Endodermal cell (in vitro differentiated cells): ENCODE results near the gene DAPK1. TPM values are rescaled to one million over a fixed set of nuclear protein-coding genes. Genes with fewer than 3 reads are reported as not detected.

ENCODE experiments used
- DNase-seq: peaks from one replicate; pipeline ENCODE4 v3.0.0-alpha.2; 2017
- H3K27ac ChIP-seq: 2 replicates; pipeline ENCODE4 v1.5.1; 2013; ENCODE audit warnings: mild to moderate bottlenecking, low read depth, low read length, moderate library complexity
- H3K27me3 ChIP-seq: 2 replicates; pipeline ENCODE4 v1.6.1; 2013; ENCODE audit warnings: mild to moderate bottlenecking, low read length, moderate library complexity; ENCODE audit not compliant: insufficient read depth, control insufficient read depth, poor library complexity, severe bottlenecking
- H3K36me3 ChIP-seq: 2 replicates; pipeline ENCODE4 v1.7.0; 2013; ENCODE audit warnings: mild to moderate bottlenecking, low read length, moderate library complexity; ENCODE audit not compliant: control insufficient read depth, insufficient read depth
- H3K4me1 ChIP-seq: one replicate; pipeline ENCODE4 v1.7.0; 2013; ENCODE audit warnings: low read length; ENCODE audit not compliant: control insufficient read depth, insufficient read depth
- H3K4me3 ChIP-seq: 2 replicates; pipeline ENCODE4 v1.5.1; 2013; ENCODE audit warnings: mild to moderate bottlenecking, low read length, moderate library complexity
- H3K9ac ChIP-seq: 2 replicates; pipeline ENCODE4 v1.6.1; 2013; ENCODE audit warnings: mild to moderate bottlenecking, low read length, moderate library complexity; ENCODE audit not compliant: poor library complexity, severe bottlenecking; ENCODE audit errors: extremely low read depth
- H3K9me3 ChIP-seq: 2 replicates; pipeline ENCODE4 v1.6.1; 2013; ENCODE audit warnings: mild to moderate bottlenecking, low read length, moderate library complexity; ENCODE audit not compliant: control insufficient read depth
- H3K27ac Mint-ChIP-seq: 2 replicates; pipeline ENCODE4 v1.8.0; 2020; ENCODE audit warnings: mixed read lengths
- H3K27me3 Mint-ChIP-seq: 2 replicates; pipeline ENCODE4 v1.8.0; 2021; ENCODE audit warnings: mild to moderate bottlenecking, mixed read lengths; ENCODE audit not compliant: insufficient read depth
- H3K36me3 Mint-ChIP-seq: 2 replicates; pipeline ENCODE4 v1.8.0; 2020; ENCODE audit warnings: low read depth, mixed read lengths
- H3K4me1 Mint-ChIP-seq: 2 replicates; pipeline ENCODE4 v1.8.0; 2020; ENCODE audit warnings: mixed read lengths
- H3K4me3 Mint-ChIP-seq: 2 replicates; pipeline ENCODE4 v1.8.0; 2020; ENCODE audit warnings: mild to moderate bottlenecking, moderate library complexity, mixed read lengths
- H3K9me3 Mint-ChIP-seq: 2 replicates; pipeline ENCODE4 v1.8.0; 2020; ENCODE audit warnings: mild to moderate bottlenecking, mixed read lengths
- CTCF ChIP-seq: fragments of 200-600 bp; sonication (generic); conservative IDR thresholded peaks from 2 replicates; pipeline ENCODE4 v1.5.0; 2021; ENCODE audit warnings: antibody characterized with exemption, mild to moderate bottlenecking
- WGBS, 2 experiments: methylation state at CpG; one replicate each; pipeline versions ENCODE4 v1.1.5 to v1.1.7; 2013; ENCODE audit warnings: missing lambda C conversion rate in 2 of 2, mixed read lengths in 1 of 2; ENCODE audit not compliant: insufficient coverage in 1 of 2, insufficient read length in 1 of 2; 5-methylcytosine and 5-hydroxymethylcytosine counted together
- total RNA-seq, 2 donors: library from RNA; stranded (reverse); fragmentation: NEBNext Ultra II Directional in 1 of 2; extraction: Animal tissue kit (Norgen Biotek cat#: 25700) in 1 of 2; gene quantifications; 2 replicates in 1 of 2; 3 replicates in 1 of 2; pipeline ENCODE4 v1.2.1, GENCODE V29; 2021

The DAPK1 gene
- total RNA-seq, 2 donors from 2014 or later: 117 to 139 TPM

GRCh38 chr9:87570000-87570908, 72.6 kb downstream of the DAPK1 start:
- H3K4me3 Mint-ChIP-seq: peak overlapping the region; percentile 30
- H3K9ac ChIP-seq: peak overlapping the region; percentile 51
- H3K36me3 Mint-ChIP-seq: peaks cover 7% of the 10 kb centered on the region
- H3K36me3 ChIP-seq: peaks cover 29% of the 10 kb centered on the region
- peak overlapping the region; percentile 55 for H3K4me3 ChIP-seq
- H3K4me1 Mint-ChIP-seq: peaks cover 66% of the 10 kb centered on the region
- H3K27ac ChIP-seq: peak overlapping the region; percentile 50
- H3K9me3 Mint-ChIP-seq: no peaks in the 10 kb centered on the region
- DNase-seq: no peak
- no peak for TF ChIP-seq CTCF
- H3K27me3 Mint-ChIP-seq: no peaks in the 10 kb centered on the region
- 70 to 72% methylated on average over 2 to 3 of the region's 3 CpGs for WGBS, 2 experiments
- H3K27ac Mint-ChIP-seq: peak overlapping the region; percentile 92
- H3K4me1 ChIP-seq: peaks cover 20% of the 10 kb centered on the region
- H3K27me3 ChIP-seq: no peaks in the 10 kb centered on the region
- H3K9me3 ChIP-seq: no peaks in the 10 kb centered on the region

GRCh38 chr9:87572719-87573118, 75.1 kb downstream of the DAPK1 start:
- Histone ChIP-seq H3K4me1 (peaks cover 18% of the 10 kb centered on the region), H3K9ac (no peak overlapping the region), H3K27me3 (no peaks in the 10 kb centered on the region), H3K9me3 (no peaks in the 10 kb centered on the region), H3K36me3 (peaks cover 23% of the 10 kb centered on the region), H3K27ac (no peak overlapping the region), H3K4me3 (no peak overlapping the region)
- Mint-ChIP-seq H3K27me3 (no peaks in the 10 kb centered on the region), H3K4me3 (no peak overlapping the region), H3K36me3 (peaks cover 7% of the 10 kb centered on the region), H3K4me1 (peaks cover 69% of the 10 kb centered on the region), H3K27ac (no peak overlapping the region), H3K9me3 (no peaks in the 10 kb centered on the region)
- no peak for TF ChIP-seq CTCF
- 93% methylated on average over 4 to 6 of the region's 6 CpGs for WGBS, 2 experiments
- no peak for DNase-seq

GRCh38 chr9:87573841-87574342, 76.2 kb downstream of the DAPK1 start:
- H3K4me3 Mint-ChIP-seq: no peak overlapping the region
- no peaks in the 10 kb centered on the region for H3K9me3 Mint-ChIP-seq
- no peak overlapping the region for H3K27ac ChIP-seq
- peaks cover 21% of the 10 kb centered on the region for H3K36me3 ChIP-seq
- TF ChIP-seq CTCF: no peak
- WGBS, 2 experiments: no CpG with 5 or more reads among the region's 1 CpG
- no peak overlapping the region for H3K27ac Mint-ChIP-seq
- no peak overlapping the region for H3K4me3 ChIP-seq
- no peaks in the 10 kb centered on the region for H3K27me3 Mint-ChIP-seq
- DNase-seq: no peak
- peaks cover 69% of the 10 kb centered on the region for H3K4me1 Mint-ChIP-seq
- peaks cover 7% of the 10 kb centered on the region for H3K36me3 Mint-ChIP-seq
- H3K4me1 ChIP-seq: peaks cover 20% of the 10 kb centered on the region
- H3K9me3 ChIP-seq: no peaks in the 10 kb centered on the region
- no peak overlapping the region for H3K9ac ChIP-seq
- no peaks in the 10 kb centered on the region for H3K27me3 ChIP-seq
